Panc1 (cell line): ENCODE results near the gene DHX8. TPM values are rescaled to one million over a fixed set of nuclear protein-coding genes. Genes with fewer than 3 reads are reported as not detected.

ENCODE experiments used
- ATAC-seq: fragments of 200-7000 bp; cut with Tn5 transposase; 2 replicates; pipeline ENCODE4 v1.9.1; 2020; ENCODE audit warnings: mild to moderate bottlenecking, moderate library complexity
- BruUV-seq: library from RNA; stranded (reverse); fragments of 400-500 nt; replicated peaks from 2 replicates; lab custom pipeline; 2021; lab: Mats Ljungman, UMichigan
- CTCF ChIA-PET: fragments of 300-600 bp; sonication (Branson Sonifier 250); formaldehyde crosslinking; loops from one replicate; lab custom pipeline; 2022; ENCODE audit warnings: antibody characterized with exemption; lab: Charles Lee
- POLR2A ChIA-PET: fragments of 300-600 bp; sonication (Branson Sonifier 250); formaldehyde crosslinking; loops from one replicate; lab custom pipeline; 2022; ENCODE audit warnings: antibody characterized with exemption; lab: Charles Lee
- DNase-seq: peaks from one replicate; pipeline ENCODE4 v3.0.0-alpha.2; 2010; ENCODE audit warnings: low read depth, low spot score
- H3K27ac ChIP-seq: 2 replicates; pipeline ENCODE4 v1.5.1; 2011; ENCODE audit warnings: mild to moderate bottlenecking, low read length, inconsistent platforms
- H3K27me3 ChIP-seq: fragments of 200-500 bp; sonication (Bioruptor generic); 2 replicates; pipeline ENCODE4 v1.6.0; 2014; ENCODE audit warnings: low read length, inconsistent platforms; ENCODE audit not compliant: control insufficient read depth, insufficient read depth
- H3K36me3 ChIP-seq: fragments of 200-500 bp; sonication (Bioruptor generic); 2 replicates; pipeline ENCODE4 v1.5.1; 2014; ENCODE audit warnings: inconsistent platforms, mild to moderate bottlenecking, low read length, moderate library complexity; ENCODE audit not compliant: control insufficient read depth, insufficient read depth
- H3K4me1 ChIP-seq: 2 replicates; pipeline ENCODE4 v1.5.1; 2011; ENCODE audit warnings: inconsistent platforms, mild to moderate bottlenecking, low read length, moderate library complexity; ENCODE audit not compliant: control insufficient read depth, insufficient read depth
- H3K4me3 ChIP-seq, 2 experiments: 2 replicates each; pipeline ENCODE4 v1.5.1; 2011 to 2012; ENCODE audit warnings: low read depth in 2 of 2, low read length in 2 of 2, mild to moderate bottlenecking in 2 of 2, inconsistent platforms in 1 of 2, moderate library complexity in 1 of 2
- H3K9me3 ChIP-seq: fragments of 200-500 bp; sonication (Bioruptor generic); 2 replicates; pipeline ENCODE4 v1.5.1; 2014; ENCODE audit warnings: low read depth, mild to moderate bottlenecking, inconsistent platforms, low read length, moderate library complexity; ENCODE audit not compliant: control insufficient read depth, insufficient read depth
- CTCF ChIP-seq: fragments of 450-650 bp; IDR thresholded peaks from 2 replicates; pipeline ENCODE4 v1.5.1; 2017; ENCODE audit warnings: mild to moderate bottlenecking
- POLR2AphosphoS5 ChIP-seq: IDR thresholded peaks from 2 replicates; pipeline ENCODE4 v1.6.1; 2012; ENCODE audit warnings: mild to moderate bottlenecking, low read depth, low read length, moderate library complexity
- SIN3A ChIP-seq: IDR thresholded peaks from 2 replicates; pipeline ENCODE4 v1.6.1; 2012; ENCODE audit warnings: low read depth, mild to moderate bottlenecking, low read length, moderate library complexity, borderline replicate concordance; ENCODE audit not compliant: insufficient read depth
- TCF7L2 ChIP-seq: IDR thresholded peaks from 2 replicates; pipeline ENCODE4 v1.6.1; 2011; ENCODE audit warnings: mild to moderate bottlenecking, low read depth, low read length, inconsistent platforms
- in situ Hi-C: cut with HindIII; loops from 2 replicates; pipeline ENCODE4 v1.10.0; 2016; ENCODE audit warnings: low sequenced_read_pairs, low pct_unique_long_range_greater_than_20kb
- intact Hi-C: fragments of 100-400 bp; cut with micrococcal nuclease; formaldehyde crosslinking; loops from one replicate; pipeline ENCODE4 v1.10.0; 2022; ENCODE audit not compliant: unreplicated experiment
- total RNA-seq: library from RNA; stranded (reverse); gene quantifications from one replicate; pipeline ENCODE4 v1.2.1, GENCODE V29; 2021; ENCODE audit not compliant: unreplicated experiment
- TF ChIP-seq, protein P1 (sequence below), 2 experiments: IDR thresholded peaks; 2 replicates each; pipeline ENCODE4 v1.6.1; 2011 to 2012; ENCODE audit warnings: low read depth in 2 of 2, control low read depth in 1 of 2, low read length in 1 of 2, mild to moderate bottlenecking in 1 of 2, moderate library complexity in 1 of 2; ENCODE audit not compliant: insufficient read depth in 1 of 2

Gene DHX8
- total RNA-seq, 1 experiment from 2014 or later = 45.6 TPM

- in situ Hi-C loops (no loop called here), intact Hi-C loops (no loop called here)
- ChIA-PET CTCF (no interaction called here), POLR2A (no interaction called here)
- Histone ChIP-seq H3K36me3 (no peaks in the 10 kb centered on the region), H3K27me3 (no peaks in the 10 kb centered on the region), H3K9me3 (no peaks in the 10 kb centered on the region), H3K27ac (no peak overlapping the region), H3K4me3 (no peak overlapping the region), H3K4me1 (no peaks in the 10 kb centered on the region)
- ATAC-seq (no peak), DNase-seq (no peak)
- TF ChIP-seq, protein P1, sequence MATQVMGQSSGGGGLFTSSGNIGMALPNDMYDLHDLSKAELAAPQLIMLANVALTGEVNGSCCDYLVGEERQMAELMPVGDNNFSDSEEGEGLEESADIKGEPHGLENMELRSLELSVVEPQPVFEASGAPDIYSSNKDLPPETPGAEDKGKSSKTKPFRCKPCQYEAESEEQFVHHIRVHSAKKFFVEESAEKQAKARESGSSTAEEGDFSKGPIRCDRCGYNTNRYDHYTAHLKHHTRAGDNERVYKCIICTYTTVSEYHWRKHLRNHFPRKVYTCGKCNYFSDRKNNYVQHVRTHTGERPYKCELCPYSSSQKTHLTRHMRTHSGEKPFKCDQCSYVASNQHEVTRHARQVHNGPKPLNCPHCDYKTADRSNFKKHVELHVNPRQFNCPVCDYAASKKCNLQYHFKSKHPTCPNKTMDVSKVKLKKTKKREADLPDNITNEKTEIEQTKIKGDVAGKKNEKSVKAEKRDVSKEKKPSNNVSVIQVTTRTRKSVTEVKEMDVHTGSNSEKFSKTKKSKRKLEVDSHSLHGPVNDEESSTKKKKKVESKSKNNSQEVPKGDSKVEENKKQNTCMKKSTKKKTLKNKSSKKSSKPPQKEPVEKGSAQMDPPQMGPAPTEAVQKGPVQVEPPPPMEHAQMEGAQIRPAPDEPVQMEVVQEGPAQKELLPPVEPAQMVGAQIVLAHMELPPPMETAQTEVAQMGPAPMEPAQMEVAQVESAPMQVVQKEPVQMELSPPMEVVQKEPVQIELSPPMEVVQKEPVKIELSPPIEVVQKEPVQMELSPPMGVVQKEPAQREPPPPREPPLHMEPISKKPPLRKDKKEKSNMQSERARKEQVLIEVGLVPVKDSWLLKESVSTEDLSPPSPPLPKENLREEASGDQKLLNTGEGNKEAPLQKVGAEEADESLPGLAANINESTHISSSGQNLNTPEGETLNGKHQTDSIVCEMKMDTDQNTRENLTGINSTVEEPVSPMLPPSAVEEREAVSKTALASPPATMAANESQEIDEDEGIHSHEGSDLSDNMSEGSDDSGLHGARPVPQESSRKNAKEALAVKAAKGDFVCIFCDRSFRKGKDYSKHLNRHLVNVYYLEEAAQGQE (IDR thresholded peaks at IDR 0.05; ENCODE audit: insufficient read depth in 1 of 2, low read depth in 2 of 2, low read length in 1 of 2) = no peak
- TF ChIP-seq TCF7L2 (no peak), POLR2AphosphoS5 (no peak), CTCF (no peak), SIN3A (no peak)
- no TSS peak for BruUV-seq
Observed at GRCh38 chr17:43477832-43478634, 5.7 kb upstream of the DHX8 start.

DNA sequence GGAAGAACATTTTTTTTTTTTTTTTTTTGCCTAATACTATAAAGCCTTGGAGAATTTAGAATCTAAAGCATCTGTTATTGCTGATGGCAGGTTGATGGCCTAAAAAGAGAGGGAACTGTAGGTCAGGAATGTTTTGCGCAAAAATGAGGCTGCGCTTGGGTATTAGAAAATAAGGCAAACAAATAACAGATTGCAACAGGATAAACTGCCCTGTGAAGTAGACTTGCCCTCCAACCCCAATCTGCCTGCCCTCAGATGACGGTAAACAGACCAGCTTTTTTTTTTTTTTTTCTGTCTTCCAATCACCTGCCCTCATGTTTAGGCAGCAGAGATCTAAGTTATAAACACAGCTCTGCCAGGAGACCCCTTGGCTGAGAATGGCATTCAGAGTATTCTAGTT is 3.8 kb upstream of the DHX8 start:
- H3K9me3 ChIP-seq = no peaks in the 10 kb centered on the region
- peaks cover 3% of the 10 kb centered on the region; the same call in 1 of the 2 replicates for H3K36me3 ChIP-seq
- intact Hi-C loops (no loop called here), in situ Hi-C loops (no loop called here)
- POLR2A ChIA-PET = no interaction called here
- no peaks in the 10 kb centered on the region for H3K27me3 ChIP-seq
- H3K27ac ChIP-seq = no peak overlapping the region
- H3K4me3 ChIP-seq = no peak overlapping the region
- ATAC-seq (no peak), DNase-seq (no peak)
- BruUV-seq = no TSS peak
- TF ChIP-seq SIN3A = no peak
- no peak for TF ChIP-seq TCF7L2
- TF ChIP-seq POLR2AphosphoS5 = no peak
- TF ChIP-seq, protein P1 (IDR thresholded peaks at IDR 0.05; ENCODE audit: insufficient read depth in 1 of 2, low read depth in 2 of 2, low read length in 1 of 2) = no peak
- no peak for TF ChIP-seq CTCF
- CTCF ChIA-PET = no interaction called here
- peaks cover 2% of the 10 kb centered on the region; the same call in 1 of the 2 replicates for H3K4me1 ChIP-seq
